Measurements from ENCODE around the gene KANSL1.
"Not testable (repeated sequence)": the region's sequence is repeated elsewhere in the genome, so short reads cannot be mapped to it uniquely, and the experiment has no call there.

The KANSL1 gene

DNA sequence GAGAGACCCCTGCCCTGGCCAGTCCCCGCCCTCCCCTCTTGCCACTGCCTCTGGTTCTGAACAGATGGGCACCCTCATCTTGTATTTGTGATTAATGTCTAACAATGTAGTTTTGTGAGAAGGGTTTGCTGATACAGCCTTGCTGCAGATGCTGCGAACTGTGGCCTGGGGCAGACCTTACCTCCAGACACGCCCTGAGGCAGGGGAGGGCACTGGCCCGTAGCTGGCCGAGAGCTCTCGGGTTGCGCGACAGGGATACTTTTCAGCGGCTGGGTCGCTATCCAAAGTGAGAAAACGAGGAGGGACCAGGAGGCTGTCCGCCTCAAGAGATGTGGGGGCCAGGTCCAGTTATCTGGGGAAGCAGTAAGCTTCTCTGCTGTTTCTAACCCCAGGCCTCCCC, 172.2 kb downstream of the KANSL1 start:
- H3K4me3 ChIP-seq (replicated peaks; ENCODE audit: low read depth, low read length) = no peak overlapping the region
- TF ChIP-seq, protein P1, sequence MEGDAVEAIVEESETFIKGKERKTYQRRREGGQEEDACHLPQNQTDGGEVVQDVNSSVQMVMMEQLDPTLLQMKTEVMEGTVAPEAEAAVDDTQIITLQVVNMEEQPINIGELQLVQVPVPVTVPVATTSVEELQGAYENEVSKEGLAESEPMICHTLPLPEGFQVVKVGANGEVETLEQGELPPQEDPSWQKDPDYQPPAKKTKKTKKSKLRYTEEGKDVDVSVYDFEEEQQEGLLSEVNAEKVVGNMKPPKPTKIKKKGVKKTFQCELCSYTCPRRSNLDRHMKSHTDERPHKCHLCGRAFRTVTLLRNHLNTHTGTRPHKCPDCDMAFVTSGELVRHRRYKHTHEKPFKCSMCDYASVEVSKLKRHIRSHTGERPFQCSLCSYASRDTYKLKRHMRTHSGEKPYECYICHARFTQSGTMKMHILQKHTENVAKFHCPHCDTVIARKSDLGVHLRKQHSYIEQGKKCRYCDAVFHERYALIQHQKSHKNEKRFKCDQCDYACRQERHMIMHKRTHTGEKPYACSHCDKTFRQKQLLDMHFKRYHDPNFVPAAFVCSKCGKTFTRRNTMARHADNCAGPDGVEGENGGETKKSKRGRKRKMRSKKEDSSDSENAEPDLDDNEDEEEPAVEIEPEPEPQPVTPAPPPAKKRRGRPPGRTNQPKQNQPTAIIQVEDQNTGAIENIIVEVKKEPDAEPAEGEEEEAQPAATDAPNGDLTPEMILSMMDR (IDR thresholded peaks at IDR 0.05; ENCODE audit: low read depth, low read length, missing control alignments) = no peak
- DNase-seq (ENCODE audit: extremely low read depth, low read depth) = no peak

DNA sequence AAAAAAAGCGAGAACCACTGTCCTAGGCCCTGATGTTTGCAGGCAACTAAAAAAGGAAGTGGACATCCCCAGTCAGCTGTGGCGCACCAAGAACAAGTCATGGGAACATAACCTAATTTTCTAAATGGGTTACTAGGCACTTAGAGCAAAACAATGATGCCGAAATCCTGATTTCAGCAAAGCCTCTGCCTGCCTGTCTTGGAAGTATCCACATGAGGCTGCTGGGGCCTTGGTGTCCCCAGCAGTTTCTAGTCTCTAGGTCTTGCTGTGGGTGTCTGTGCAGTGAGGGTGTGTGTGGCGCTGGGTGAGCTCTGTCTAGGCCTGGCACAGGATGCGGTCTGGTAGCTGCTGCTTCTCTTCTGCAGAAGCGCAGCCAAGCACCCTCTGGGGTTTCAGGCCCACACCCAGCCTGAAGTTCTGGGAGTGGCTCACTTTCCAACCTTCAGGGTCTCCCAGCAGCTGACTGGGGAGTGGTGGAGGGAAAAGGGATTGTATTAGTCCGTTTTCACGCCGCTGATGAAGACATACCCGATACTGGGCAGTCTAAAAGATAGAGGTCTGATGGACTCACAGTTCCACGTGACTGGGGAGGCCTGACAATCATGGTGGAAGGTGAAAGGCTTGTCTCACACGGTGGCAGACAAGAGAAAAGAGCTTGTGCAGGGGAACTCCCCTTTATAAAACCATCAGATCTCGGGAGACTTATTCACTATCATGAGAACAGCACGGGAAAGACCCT, 173.0 kb downstream of the KANSL1 start:
- DNase-seq (ENCODE audit: extremely low read depth, low read depth) = no peak
- TF ChIP-seq, protein P1 (IDR thresholded peaks at IDR 0.05; ENCODE audit: low read depth, low read length, missing control alignments) = no peak
- H3K4me3 ChIP-seq (replicated peaks; ENCODE audit: low read depth, low read length) = no peak overlapping the region

DNA sequence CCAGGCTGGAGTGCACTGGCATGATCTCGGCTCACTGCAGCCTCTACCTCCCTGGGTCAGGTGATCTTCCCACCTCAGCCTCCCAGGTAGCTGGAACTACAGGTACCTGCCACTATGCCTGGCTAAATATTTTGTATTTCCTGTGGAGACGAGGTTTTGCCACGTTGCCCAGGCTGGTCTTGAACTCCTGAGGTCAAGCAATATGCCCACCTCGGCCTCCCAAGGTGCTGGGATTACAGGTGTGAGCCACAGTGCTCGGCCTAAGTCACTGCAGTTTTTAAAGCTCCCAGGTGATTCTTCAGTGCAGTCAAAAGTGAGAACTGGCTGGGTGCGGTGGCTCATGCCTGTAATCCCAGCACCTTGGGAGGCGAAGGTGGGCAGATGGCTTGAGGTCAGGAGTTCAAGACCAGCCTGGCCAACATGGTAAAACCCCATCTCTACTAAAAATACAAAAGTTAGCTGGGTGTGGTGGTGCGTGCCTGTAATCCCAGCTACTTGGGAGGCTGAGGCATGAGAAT, 173.8 kb downstream of the KANSL1 start:
- not testable (repeated sequence) for H3K4me3 ChIP-seq (replicated peaks; ENCODE audit: low read depth, low read length); DNase-seq (ENCODE audit: extremely low read depth, low read depth)

- DNase-seq (ENCODE audit: extremely low read depth, low read depth) = peak; percentile 31
- H3K4me3 ChIP-seq (replicated peaks; ENCODE audit: low read depth, low read length) = no peak overlapping the region
- TF ChIP-seq, protein P1 (IDR thresholded peaks at IDR 0.05; ENCODE audit: low read depth, low read length, missing control alignments) = no peak
These were observed 179.6 kb downstream of the KANSL1 start for GRCh38 chr17:46013502-46014165.

GRCh38 chr17:46013127-46013501, 180.1 kb downstream of the KANSL1 start:
- TF ChIP-seq, protein P1 (IDR thresholded peaks at IDR 0.05; ENCODE audit: low read depth, low read length, missing control alignments) = no peak
- H3K4me3 ChIP-seq (replicated peaks; ENCODE audit: low read depth, low read length) = no peak overlapping the region
- DNase-seq (ENCODE audit: extremely low read depth, low read depth) = no peak

DNA sequence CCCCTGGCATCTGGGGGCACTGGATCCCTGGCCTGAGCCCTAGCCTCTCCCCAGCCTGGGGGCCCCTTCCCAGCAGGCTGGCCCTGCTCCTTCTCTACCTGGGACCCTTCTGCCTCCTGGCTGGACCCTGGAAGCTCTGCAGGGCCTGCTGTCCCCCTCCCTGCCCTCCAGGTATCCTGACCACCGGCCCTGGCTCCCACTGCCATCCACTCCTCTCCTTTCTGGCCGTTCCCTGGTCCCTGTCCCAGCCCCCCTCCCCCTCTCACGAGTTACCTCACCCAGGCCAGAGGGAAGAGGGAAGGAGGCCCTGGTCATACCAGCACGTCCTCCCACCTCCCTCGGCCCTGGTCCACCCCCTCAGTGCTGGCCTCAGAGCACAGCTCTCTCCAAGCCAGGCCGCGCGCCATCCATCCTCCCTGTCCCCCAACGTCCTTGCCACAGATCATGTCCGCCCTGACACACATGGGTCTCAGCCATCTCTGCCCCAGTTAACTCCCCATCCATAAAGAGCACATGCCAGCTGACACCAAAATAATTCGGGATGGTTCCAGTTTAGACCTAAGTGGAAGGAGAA, 180.6 kb downstream of the KANSL1 start:
- TF ChIP-seq, protein P1 (IDR thresholded peaks at IDR 0.05; ENCODE audit: low read depth, low read length, missing control alignments) = no peak
- no peak for DNase-seq (ENCODE audit: extremely low read depth, low read depth)
- no peak overlapping the region for H3K4me3 ChIP-seq (replicated peaks; ENCODE audit: low read depth, low read length)
